Measurements from ENCODE around the gene ISYNA1. TPM values are rescaled to one million over a fixed set of nuclear protein-coding genes. Genes with fewer than 3 reads are reported as not detected.
A peak's percentile ranks its signal among the peaks of the same experiment; 100 is the strongest.

ISYNA1 gene
- total and polyA plus RNA-seq, 2 of the 13 experiments (the other 11 are each of a cell fraction or from before 2014, with no cell fraction given): 29.6 to 48.5 TPM

DNA sequence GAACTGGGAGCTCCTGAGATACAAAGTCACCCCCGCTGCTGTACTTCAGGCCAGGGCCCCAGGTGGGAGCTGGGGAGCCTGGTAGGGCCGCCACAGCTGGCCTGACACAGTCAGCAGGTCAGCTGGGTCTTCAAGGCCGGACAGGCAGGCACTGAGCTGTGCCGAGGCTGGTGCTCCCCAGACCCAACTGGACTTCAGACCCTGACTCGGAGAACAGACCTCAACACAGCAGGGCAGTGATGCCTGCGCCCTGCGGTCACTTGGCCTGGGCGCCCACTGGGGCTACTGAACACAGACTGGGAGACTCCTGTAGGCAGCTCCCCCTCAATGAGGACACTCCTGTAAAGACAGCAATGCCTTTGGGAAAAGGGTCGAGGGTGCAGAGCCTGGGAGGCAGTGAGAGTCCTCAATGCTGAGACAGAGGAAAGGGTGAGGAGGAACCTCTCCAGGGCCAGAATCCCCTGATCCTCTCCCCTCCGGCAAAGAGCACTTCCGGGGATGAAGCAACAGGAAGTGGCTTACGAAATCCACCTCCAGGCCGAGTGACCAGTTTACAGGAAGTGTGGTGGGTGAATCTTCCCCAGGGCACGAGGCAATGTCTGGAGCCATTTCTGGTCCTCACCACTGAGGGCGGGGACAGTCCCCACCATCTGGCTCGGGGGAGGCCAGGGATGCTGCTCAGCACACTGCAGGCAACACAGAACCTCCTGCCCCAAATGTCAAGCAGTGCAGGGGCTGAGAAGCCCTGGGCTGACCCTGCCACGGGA lies 40.8 kb upstream of the ISYNA1 start (continued):
- peak; percentile 86 for TF ChIP-seq SIX4 (CRISPR knock-in tag; IDR thresholded peaks at IDR 0.05)

DNA sequence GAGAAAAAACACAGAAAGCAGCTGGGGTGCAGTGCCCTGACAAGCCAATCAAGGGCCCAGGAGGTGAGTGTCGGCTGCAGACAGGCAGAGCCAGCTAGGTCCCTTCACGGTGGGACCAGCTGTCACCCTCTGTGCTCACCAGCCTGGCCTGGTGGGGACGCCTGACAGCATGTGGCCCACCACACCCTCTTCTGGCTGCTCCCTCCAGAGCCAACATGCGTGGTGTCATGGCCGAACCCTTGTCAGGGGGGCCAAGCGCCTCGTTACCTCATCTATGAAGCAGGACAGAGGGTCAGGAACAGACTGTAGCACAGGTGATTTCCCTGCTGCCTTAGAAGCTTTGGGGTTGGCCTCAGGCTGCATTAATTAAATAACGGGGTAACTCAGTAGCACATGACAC lies 40.0 kb upstream of the ISYNA1 start:
- Histone ChIP-seq H3K9ac (ENCODE audit: insufficient read depth, low read depth, low read length) (peak overlapping the region; percentile 52), H3K4me3 (replicated peaks in 1 of 3; ENCODE audit: insufficient read depth in 1 of 3, low read depth in 2 of 3, low read length in 3 of 3) (no peak overlapping the region), H3K79me2 (ENCODE audit: insufficient read depth, low read length) (peaks cover 79% of the 10 kb centered on the region), H3K27ac (ENCODE audit: extremely low read length, insufficient read depth, low read length) (peak overlapping the region; percentile 90), H3K36me3 (replicated peaks in 1 of 2; ENCODE audit: control insufficient read depth in 1 of 2, insufficient read depth in 2 of 2, low read length in 2 of 2) (no peaks in the 10 kb centered on the region; a peak in 3 of 5 replicates), H2AFZ (ENCODE audit: low read length) (no peak overlapping the region), H3K4me1 (ENCODE audit: insufficient read depth, low read length) (peaks cover 81% of the 10 kb centered on the region), H3K27me3 (ENCODE audit: control insufficient read depth in 1 of 2, insufficient read depth in 2 of 2, low read length in 2 of 2) (no peaks in the 10 kb centered on the region), H4K20me1 (ENCODE audit: insufficient read depth, low read length) (peaks cover 10% of the 10 kb centered on the region; the same call in 1 of the 2 replicates), H3K4me2 (ENCODE audit: low read depth, low read length) (peak overlapping the region; percentile 67; the same call in 1 of the 2 replicates), H3K9me3 (ENCODE audit: low read length) (no peaks in the 10 kb centered on the region)
- DNase-seq (ENCODE audit: low spot score): no peak
- 100% methylated on average over 1 of the region's 8 CpGs for WGBS (ENCODE audit: low lambda C conversion rate)
- no peak for FAIRE-seq
- in situ Hi-C loops (cut with HindIII; ENCODE audit: extremely low pct_ligation_motif_present, low pct_unique_long_range_greater_than_20kb): loop anchor here (10.0 kb wide), 2 partner anchors 47 to 197 kb away; partner anchors contain the start of gene ELL
- ATAC-seq: no peak
- ChIA-PET POLR2A (interaction anchor here (0.5 to 1.7 kb wide), 8 partner anchors 9 to 158 kb away, joined by 3 to 4 read pairs (median 4); partner anchors contain the start of gene ELL), CTCF (ENCODE audit: low intra/inter-chr PET ratio, low total read pairs) (no interaction called here)
- intact Hi-C loops (cut with micrococcal nuclease; ENCODE audit: unreplicated experiment): loop anchor here (5.0 kb wide), 1 partner anchor 94 kb away; the partner anchor contains the start of gene UBA52
- BruUV-seq (replicated peaks): no TSS peak
- no peak for TF ChIP-seq ZNF3 (CRISPR knock-in tag; IDR thresholded peaks at IDR 0.05)
- TF ChIP-seq, protein P1, sequence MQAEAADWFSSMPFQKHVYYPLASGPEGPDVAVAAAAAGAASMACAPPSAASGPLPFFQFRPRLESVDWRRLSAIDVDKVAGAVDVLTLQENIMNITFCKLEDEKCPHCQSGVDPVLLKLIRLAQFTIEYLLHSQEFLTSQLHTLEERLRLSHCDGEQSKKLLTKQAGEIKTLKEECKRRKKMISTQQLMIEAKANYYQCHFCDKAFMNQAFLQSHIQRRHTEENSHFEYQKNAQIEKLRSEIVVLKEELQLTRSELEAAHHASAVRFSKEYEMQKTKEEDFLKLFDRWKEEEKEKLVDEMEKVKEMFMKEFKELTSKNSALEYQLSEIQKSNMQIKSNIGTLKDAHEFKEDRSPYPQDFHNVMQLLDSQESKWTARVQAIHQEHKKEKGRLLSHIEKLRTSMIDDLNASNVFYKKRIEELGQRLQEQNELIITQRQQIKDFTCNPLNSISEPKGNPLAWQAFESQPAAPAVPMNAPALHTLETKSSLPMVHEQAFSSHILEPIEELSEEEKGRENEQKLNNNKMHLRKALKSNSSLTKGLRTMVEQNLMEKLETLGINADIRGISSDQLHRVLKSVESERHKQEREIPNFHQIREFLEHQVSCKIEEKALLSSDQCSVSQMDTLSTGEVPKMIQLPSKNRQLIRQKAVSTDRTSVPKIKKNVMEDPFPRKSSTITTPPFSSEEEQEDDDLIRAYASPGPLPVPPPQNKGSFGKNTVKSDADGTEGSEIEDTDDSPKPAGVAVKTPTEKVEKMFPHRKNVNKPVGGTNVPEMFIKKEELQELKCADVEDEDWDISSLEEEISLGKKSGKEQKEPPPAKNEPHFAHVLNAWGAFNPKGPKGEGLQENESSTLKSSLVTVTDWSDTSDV (CRISPR knock-in tag; IDR thresholded peaks at IDR 0.05): 0 out of 2 replicates have a peak, but pooled peaks have one; percentile 32
- TF ChIP-seq, protein P2, sequence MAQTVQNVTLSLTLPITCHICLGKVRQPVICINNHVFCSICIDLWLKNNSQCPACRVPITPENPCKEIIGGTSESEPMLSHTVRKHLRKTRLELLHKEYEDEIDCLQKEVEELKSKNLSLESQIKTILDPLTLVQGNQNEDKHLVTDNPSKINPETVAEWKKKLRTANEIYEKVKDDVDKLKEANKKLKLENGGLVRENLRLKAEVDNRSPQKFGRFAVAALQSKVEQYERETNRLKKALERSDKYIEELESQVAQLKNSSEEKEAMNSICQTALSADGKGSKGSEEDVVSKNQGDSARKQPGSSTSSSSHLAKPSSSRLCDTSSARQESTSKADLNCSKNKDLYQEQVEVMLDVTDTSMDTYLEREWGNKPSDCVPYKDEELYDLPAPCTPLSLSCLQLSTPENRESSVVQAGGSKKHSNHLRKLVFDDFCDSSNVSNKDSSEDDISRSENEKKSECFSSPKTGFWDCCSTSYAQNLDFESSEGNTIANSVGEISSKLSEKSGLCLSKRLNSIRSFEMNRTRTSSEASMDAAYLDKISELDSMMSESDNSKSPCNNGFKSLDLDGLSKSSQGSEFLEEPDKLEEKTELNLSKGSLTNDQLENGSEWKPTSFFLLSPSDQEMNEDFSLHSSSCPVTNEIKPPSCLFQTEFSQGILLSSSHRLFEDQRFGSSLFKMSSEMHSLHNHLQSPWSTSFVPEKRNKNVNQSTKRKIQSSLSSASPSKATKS (CRISPR knock-in tag; IDR thresholded peaks at IDR 0.05): no peak
- 0 out of 2 replicates have a peak, but pooled peaks have one; percentile 50 for TF ChIP-seq BRD4 (CRISPR knock-in tag; IDR thresholded peaks at IDR 0.05)
- TF ChIP-seq YY1 (IDR thresholded peaks at IDR 0.05; ENCODE audit: insufficient read depth, insufficient replicate concordance, low read depth, low read length): peak; percentile 32
- TF ChIP-seq ZNF446 (CRISPR knock-in tag; IDR thresholded peaks at IDR 0.05): 0 out of 2 replicates have a peak, but pooled peaks have one; percentile 10
- TF ChIP-seq ARID2 (CRISPR knock-in tag; IDR thresholded peaks at IDR 0.05; ENCODE audit: borderline replicate concordance): no peak
- TF ChIP-seq ZNF180 (CRISPR knock-in tag; IDR thresholded peaks at IDR 0.05; ENCODE audit: borderline replicate concordance, low read depth): no peak
- TF ChIP-seq MEIS2 (CRISPR knock-in tag; IDR thresholded peaks at IDR 0.05): no peak
- TF ChIP-seq, protein P3, sequence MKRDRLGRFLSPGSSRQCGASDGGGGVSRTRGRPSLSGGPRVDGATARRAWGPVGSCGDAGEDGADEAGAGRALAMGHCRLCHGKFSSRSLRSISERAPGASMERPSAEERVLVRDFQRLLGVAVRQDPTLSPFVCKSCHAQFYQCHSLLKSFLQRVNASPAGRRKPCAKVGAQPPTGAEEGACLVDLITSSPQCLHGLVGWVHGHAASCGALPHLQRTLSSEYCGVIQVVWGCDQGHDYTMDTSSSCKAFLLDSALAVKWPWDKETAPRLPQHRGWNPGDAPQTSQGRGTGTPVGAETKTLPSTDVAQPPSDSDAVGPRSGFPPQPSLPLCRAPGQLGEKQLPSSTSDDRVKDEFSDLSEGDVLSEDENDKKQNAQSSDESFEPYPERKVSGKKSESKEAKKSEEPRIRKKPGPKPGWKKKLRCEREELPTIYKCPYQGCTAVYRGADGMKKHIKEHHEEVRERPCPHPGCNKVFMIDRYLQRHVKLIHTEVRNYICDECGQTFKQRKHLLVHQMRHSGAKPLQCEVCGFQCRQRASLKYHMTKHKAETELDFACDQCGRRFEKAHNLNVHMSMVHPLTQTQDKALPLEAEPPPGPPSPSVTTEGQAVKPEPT (CRISPR knock-in tag; IDR thresholded peaks at IDR 0.05; ENCODE audit: low read depth): no peak
- TF ChIP-seq, protein P4, sequence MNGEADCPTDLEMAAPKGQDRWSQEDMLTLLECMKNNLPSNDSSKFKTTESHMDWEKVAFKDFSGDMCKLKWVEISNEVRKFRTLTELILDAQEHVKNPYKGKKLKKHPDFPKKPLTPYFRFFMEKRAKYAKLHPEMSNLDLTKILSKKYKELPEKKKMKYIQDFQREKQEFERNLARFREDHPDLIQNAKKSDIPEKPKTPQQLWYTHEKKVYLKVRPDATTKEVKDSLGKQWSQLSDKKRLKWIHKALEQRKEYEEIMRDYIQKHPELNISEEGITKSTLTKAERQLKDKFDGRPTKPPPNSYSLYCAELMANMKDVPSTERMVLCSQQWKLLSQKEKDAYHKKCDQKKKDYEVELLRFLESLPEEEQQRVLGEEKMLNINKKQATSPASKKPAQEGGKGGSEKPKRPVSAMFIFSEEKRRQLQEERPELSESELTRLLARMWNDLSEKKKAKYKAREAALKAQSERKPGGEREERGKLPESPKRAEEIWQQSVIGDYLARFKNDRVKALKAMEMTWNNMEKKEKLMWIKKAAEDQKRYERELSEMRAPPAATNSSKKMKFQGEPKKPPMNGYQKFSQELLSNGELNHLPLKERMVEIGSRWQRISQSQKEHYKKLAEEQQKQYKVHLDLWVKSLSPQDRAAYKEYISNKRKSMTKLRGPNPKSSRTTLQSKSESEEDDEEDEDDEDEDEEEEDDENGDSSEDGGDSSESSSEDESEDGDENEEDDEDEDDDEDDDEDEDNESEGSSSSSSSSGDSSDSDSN (CRISPR knock-in tag; IDR thresholded peaks at IDR 0.05): no peak
